ENCODE data around the gene KCNN4. TPM values are rescaled to one million over a fixed set of nuclear protein-coding genes. Genes with fewer than 3 reads are reported as not detected.
"Not testable (repeated sequence)": the region's sequence is repeated elsewhere in the genome, so short reads cannot be mapped to it uniquely, and the experiment has no call there.

Gene KCNN4
- total RNA-seq, 6 experiments from 2014 or later, result 0.53 to 3.1 (median 0.81) TPM

DNA sequence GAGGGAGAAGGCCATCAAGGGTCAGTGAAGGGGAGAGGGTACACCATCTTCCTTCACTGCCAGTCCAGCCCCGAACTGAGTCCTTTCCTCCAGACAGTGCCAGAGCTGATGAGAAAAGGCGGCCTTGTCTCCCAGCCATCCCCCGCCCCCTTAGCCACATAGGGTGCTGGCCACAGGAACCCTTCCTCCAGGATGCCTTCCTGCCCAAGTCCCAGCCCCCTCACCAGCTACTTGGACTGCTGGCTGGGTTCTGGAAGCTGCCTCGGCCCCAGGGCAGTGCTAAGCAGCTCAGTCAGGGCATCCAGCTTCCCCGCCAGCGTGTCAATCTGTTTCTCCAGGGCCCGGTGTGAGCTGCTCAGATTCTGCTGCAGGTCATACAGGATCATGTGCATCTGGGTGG is 13.5 kb downstream of the KCNN4 start:
- H3K4me1 Mint-ChIP-seq (ENCODE audit: low read depth), result peaks cover 49% of the 10 kb centered on the region
- peaks cover 2% of the 10 kb centered on the region; the same call in 1 of the 2 replicates for H3K27me3 Mint-ChIP-seq (ENCODE audit: insufficient read depth)
- DNase-seq, result no peak
- TF ChIP-seq, protein P1, sequence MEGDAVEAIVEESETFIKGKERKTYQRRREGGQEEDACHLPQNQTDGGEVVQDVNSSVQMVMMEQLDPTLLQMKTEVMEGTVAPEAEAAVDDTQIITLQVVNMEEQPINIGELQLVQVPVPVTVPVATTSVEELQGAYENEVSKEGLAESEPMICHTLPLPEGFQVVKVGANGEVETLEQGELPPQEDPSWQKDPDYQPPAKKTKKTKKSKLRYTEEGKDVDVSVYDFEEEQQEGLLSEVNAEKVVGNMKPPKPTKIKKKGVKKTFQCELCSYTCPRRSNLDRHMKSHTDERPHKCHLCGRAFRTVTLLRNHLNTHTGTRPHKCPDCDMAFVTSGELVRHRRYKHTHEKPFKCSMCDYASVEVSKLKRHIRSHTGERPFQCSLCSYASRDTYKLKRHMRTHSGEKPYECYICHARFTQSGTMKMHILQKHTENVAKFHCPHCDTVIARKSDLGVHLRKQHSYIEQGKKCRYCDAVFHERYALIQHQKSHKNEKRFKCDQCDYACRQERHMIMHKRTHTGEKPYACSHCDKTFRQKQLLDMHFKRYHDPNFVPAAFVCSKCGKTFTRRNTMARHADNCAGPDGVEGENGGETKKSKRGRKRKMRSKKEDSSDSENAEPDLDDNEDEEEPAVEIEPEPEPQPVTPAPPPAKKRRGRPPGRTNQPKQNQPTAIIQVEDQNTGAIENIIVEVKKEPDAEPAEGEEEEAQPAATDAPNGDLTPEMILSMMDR (IDR thresholded peaks at IDR 0.05), result no peak
- no peak overlapping the region for H3K4me3 Mint-ChIP-seq
- H3K9me3 Mint-ChIP-seq, result no peaks in the 10 kb centered on the region
- H3K36me3 Mint-ChIP-seq (ENCODE audit: low read depth), result no peaks in the 10 kb centered on the region
- H3K27ac Mint-ChIP-seq, result no peak overlapping the region

DNA sequence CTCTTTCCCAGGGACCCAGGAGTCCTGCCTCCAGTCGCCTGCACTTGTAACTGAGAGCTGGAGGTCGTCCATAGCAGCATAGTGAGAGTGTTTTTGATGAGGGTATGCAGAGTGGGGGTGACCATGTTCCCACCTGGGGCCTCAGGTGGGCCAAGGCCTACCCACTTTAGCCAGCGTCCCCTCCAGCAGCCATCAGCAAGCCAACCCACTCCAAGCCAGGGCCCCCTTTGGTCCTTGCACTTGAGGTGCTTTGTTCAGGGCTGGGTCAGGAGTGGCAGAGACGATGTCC is 14.1 kb downstream of the KCNN4 start:
- Mint-ChIP-seq H3K27ac (peak overlapping the region; percentile 78; the same call in 1 of the 2 replicates), H3K4me3 (no peak overlapping the region), H3K4me1 (ENCODE audit: low read depth) (peaks cover 56% of the 10 kb centered on the region), H3K36me3 (ENCODE audit: low read depth) (no peaks in the 10 kb centered on the region), H3K9me3 (no peaks in the 10 kb centered on the region), H3K27me3 (ENCODE audit: insufficient read depth) (peaks cover 2% of the 10 kb centered on the region; the same call in 1 of the 2 replicates)
- TF ChIP-seq, protein P1 (IDR thresholded peaks at IDR 0.05), result peak; percentile 64
- no peak for DNase-seq

DNA sequence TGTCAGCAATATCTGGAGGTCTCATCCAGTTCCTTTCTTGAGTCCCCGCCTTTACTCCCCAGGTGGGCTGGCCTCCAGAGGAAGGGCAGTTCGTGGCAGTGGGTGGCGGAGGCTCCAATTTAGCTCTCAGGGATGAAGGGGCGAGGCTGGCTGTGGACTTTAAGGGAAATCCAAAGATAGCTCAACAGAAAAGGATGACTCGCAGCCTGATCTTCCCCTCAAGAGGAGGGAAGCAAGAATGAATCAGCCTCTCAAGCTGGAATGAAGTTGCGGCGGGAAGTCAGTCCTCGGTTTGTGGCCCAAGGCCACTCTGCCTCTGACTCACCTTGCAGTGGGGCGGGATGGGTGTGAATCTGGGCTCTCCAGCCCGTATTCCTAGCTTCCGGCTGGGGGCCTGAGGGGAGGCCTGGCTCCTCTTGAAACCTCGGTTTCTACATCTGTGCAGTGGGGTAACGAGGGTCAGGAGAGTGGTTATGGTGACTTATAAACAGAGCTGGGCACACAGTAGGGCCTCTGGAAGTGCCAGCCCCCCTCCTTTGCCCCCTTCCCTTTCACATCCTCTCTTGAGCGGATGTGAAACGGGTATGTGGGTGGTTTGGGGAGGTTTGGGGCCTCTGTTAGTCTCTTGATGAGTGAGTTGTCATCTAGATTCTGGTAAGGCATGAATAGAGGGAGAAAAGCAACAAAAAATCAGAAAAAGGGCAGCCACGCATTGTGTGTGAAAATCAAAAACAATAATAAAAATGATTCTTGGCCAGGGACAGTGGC is 15.5 kb downstream of the KCNN4 start:
- H3K9me3 Mint-ChIP-seq, result no peaks in the 10 kb centered on the region
- H3K27ac Mint-ChIP-seq, result peak overlapping the region; percentile 98
- H3K27me3 Mint-ChIP-seq (ENCODE audit: insufficient read depth), result 0 out of 2 replicates have a peak, but pooled peaks cover 1% of the 10 kb centered on the region
- H3K4me3 Mint-ChIP-seq, result peak overlapping the region; percentile 75
- TF ChIP-seq, protein P1 (IDR thresholded peaks at IDR 0.05), result no peak
- H3K4me1 Mint-ChIP-seq (ENCODE audit: low read depth), result peaks cover 66% of the 10 kb centered on the region
- no peaks in the 10 kb centered on the region for H3K36me3 Mint-ChIP-seq (ENCODE audit: low read depth)
- peak; percentile 98 for DNase-seq

DNA sequence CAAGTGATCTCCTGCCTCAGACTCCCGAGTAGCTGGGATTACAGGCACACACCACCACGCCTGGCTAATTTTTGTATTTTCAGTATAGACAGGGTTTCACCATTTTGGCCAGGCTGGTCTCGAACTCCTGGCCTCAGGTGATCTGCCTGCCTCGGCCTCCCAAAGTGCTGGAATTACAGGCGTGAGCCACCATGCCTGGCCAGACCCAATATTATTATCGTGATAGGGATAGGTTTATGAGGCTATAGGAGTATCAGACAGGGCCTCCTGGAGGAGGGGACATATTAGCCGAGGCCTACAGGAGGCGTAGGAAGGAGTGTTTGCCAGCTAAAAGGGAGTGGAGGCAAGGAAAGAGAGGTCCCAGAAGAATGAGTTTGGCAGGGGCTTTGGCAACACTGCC is 16.1 kb downstream of the KCNN4 start:
- not testable (repeated sequence) for DNase-seq; H3K27me3 Mint-ChIP-seq (ENCODE audit: insufficient read depth); H3K36me3 Mint-ChIP-seq (ENCODE audit: low read depth); H3K9me3 Mint-ChIP-seq
- peak overlapping the region; percentile 75 for H3K4me3 Mint-ChIP-seq
- H3K27ac Mint-ChIP-seq, result peak overlapping the region; percentile 98
- peaks cover 69% of the 10 kb centered on the region for H3K4me1 Mint-ChIP-seq (ENCODE audit: low read depth)

DNA sequence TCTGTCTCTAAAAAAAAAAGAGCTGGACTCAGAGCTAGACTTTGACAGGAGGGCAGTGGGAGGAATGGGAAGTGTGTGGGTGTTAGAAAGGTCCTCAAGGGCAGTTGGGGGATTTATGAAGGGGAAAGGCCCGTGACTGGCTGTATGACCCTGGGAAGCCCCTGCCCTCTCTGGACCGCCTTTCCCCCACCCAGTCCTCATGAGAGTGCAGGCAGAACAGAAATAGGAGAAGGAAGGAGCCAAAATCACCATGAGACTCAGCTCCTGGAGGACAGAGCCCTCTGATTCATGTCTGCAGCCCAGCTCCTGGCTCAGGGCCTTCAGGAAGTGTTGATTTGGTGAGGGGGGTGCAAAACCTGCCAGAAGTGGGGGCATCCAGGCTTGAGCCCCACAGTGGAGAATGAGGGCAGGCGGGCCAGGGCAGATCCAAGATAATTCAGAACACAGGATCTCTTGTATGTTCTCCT is 17.3 kb downstream of the KCNN4 start:
- TF ChIP-seq, protein P1 (IDR thresholded peaks at IDR 0.05), result no peak
- Mint-ChIP-seq H3K4me1 (ENCODE audit: low read depth) (peaks cover 79% of the 10 kb centered on the region), H3K4me3 (peak overlapping the region; percentile 23; the same call in 1 of the 2 replicates), H3K27me3 (ENCODE audit: insufficient read depth) (0 out of 2 replicates have a peak, but pooled peaks cover 1% of the 10 kb centered on the region), H3K9me3 (no peaks in the 10 kb centered on the region), H3K36me3 (ENCODE audit: low read depth) (no peaks in the 10 kb centered on the region), H3K27ac (peak overlapping the region; percentile 88)
- DNase-seq, result no peak

DNA sequence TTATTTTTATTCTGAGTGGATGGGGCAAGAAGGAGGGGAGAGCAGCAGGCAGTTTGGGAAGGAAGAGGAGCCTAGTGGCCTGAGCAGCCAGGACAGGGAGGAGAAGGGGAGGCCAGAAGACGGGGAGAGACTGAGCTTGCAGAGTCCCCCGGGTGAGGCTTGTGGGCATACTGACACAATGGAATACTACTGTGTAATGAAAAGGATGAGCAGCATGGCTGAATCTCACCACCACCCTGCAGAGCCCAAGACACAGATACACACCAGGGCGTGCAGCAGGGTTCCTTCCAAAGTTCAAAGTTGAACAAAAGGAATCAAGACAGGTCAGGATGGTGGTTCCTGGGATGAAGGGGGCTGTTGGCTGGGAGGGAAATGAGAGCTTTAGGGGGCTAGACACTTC is 18.0 kb downstream of the KCNN4 start:
- Mint-ChIP-seq H3K4me3 (no peak overlapping the region), H3K4me1 (ENCODE audit: low read depth) (peaks cover 86% of the 10 kb centered on the region), H3K9me3 (no peaks in the 10 kb centered on the region), H3K36me3 (ENCODE audit: low read depth) (no peaks in the 10 kb centered on the region), H3K27ac (peak overlapping the region; percentile 88), H3K27me3 (ENCODE audit: insufficient read depth) (0 out of 2 replicates have a peak, but pooled peaks cover 1% of the 10 kb centered on the region)
- TF ChIP-seq, protein P1 (IDR thresholded peaks at IDR 0.05), result no peak
- no peak for DNase-seq

All from HFFc6 (cell line).